HFF-Myc (cell line): Measurements from ENCODE around the gene PPARG.
"Not testable (repeated sequence)": the region's sequence is repeated elsewhere in the genome, so short reads cannot be mapped to it uniquely, and the experiment has no call there.

Source experiments
- DNase-seq: peaks from one replicate; pipeline ENCODE4 v3.0.0-alpha.2; 2011; ENCODE audit warnings: low read depth; ENCODE audit errors: extremely low read depth
- H3K4me3 ChIP-seq: replicated peaks from 2 replicates; pipeline ENCODE4 v1.5.1; 2011; ENCODE audit warnings: low read depth, mild to moderate bottlenecking, control low read depth, low read length
- TF ChIP-seq, protein P1 (sequence below): IDR thresholded peaks from 2 replicates; pipeline ENCODE4 v1.5.1; 2012; ENCODE audit warnings: mild to moderate bottlenecking, low read depth, low read length, control low read depth; ENCODE audit errors: missing control alignments

Gene PPARG

DNA sequence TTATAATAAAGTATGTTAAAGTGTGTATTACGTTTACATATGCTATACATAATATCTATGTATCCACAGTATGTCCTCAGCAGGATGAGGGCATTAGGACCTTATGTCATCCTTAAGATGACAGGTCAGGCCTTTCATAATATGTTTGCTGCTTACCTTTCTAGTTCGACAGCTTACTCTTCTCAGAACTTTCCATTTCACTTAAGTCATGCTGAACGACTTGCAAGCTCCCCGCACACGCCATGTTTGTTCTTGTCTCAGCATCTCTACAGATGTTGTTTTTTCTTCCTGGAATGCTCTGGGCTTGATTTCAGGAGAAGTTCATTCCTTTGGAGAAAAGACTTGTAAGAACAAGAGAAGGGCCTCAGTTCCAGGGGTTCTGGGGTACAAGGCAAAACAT, 36.0 kb upstream of the PPARG start:
- DNase-seq = no peak
- TF ChIP-seq, protein P1, sequence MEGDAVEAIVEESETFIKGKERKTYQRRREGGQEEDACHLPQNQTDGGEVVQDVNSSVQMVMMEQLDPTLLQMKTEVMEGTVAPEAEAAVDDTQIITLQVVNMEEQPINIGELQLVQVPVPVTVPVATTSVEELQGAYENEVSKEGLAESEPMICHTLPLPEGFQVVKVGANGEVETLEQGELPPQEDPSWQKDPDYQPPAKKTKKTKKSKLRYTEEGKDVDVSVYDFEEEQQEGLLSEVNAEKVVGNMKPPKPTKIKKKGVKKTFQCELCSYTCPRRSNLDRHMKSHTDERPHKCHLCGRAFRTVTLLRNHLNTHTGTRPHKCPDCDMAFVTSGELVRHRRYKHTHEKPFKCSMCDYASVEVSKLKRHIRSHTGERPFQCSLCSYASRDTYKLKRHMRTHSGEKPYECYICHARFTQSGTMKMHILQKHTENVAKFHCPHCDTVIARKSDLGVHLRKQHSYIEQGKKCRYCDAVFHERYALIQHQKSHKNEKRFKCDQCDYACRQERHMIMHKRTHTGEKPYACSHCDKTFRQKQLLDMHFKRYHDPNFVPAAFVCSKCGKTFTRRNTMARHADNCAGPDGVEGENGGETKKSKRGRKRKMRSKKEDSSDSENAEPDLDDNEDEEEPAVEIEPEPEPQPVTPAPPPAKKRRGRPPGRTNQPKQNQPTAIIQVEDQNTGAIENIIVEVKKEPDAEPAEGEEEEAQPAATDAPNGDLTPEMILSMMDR = no peak
- H3K4me3 ChIP-seq = no peak overlapping the region

DNA sequence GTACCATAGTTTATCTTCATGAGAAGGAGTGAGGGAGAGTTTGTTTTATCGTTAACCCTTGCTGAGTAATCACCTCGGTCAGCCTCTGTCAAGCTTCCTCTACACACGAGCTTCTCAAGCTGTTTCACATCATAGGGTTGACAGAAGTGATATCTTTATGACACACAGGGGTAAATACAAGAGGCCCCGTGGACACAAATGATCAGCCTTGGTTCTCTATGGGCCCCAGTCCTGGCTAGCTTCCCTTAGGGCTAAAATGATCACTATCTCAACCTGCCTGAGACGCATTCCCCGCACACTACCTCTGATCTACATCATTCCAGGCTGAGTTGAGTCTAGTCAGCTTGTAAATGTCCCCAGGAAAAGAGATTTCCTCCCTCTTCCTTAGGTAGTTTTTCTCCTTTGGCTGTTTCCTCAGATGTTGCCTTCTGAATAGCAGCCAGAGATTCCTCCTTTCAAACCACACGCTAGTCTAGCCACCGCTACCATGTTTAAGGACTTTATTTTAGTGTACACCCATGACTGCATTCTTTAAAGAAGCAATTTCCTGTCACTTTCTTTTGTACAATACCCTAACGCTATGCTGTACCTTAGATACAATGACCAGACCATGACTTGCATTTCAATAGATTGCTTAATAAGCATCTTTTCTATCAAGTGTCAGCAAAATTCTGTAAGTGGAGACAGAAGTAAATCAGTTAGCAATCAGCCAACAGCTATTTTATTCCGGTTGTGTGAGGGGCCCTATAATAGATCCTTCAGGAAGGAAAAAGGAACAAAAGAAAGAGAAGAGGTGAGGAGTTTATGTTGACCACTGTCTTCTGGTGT, 35.1 kb upstream of the PPARG start:
- TF ChIP-seq, protein P1 = no peak
- H3K4me3 ChIP-seq = no peak overlapping the region
- no peak for DNase-seq

DNA sequence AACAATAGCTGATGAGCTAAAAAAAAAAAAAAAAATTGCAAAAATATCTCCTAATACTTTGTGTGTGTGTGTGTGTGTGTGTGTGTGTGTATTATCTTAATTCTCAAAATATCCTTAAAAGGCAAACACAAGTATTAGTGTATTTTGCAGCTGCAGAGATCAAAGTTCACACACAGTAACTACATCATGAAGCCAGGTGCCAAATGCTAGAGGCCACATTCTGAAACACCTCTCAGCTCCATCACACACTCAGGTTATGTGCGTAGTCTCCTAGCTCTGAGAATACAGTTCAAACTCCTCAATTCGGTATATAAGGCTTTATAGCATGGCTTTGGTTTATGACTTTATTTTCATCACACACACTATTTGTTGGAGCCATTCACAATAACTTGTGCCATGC, 33.5 kb upstream of the PPARG start:
- TF ChIP-seq, protein P1 = no peak
- H3K4me3 ChIP-seq = no peak overlapping the region
- DNase-seq = no peak

DNA sequence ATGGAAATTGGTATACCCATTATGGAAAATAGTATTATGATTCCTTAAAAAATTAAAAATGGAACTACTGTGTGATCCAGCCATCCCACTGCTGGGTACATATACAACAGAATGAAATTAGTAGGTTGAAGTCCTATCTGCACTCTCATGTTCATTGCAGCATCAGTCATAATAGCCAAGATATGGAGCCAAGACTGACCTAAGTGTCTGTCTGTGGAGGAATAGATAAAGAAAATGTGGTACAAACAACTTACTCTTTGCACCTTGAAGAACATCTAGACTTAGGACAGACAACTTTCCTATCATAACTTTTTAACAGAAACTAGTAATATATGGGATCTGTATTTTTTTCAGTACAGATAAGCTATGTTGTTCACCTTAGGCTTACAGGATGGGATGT, 30.0 kb upstream of the PPARG start:
- DNase-seq = no peak
- TF ChIP-seq, protein P1 = no peak
- no peak overlapping the region for H3K4me3 ChIP-seq

DNA sequence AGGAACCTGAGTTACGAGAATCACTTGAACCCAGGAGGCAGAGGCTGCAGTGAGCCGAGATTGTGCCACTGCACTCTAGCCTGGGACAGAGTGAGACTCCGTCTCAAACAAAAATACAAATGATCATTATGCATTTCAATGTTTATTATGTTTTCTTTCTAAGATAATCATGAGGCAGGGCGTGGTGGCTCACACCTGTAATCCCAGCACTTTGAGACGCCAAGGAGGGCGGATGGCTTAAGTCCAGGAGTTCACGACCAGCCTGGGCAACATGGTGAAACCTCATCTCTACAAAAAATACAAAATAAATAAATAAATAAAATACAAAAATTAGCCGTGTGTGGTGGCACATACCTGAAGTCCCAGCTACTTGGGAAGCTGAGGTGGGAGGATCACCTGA, 26.7 kb upstream of the PPARG start:
- DNase-seq, H3K4me3 ChIP-seq: not testable (repeated sequence)

DNA sequence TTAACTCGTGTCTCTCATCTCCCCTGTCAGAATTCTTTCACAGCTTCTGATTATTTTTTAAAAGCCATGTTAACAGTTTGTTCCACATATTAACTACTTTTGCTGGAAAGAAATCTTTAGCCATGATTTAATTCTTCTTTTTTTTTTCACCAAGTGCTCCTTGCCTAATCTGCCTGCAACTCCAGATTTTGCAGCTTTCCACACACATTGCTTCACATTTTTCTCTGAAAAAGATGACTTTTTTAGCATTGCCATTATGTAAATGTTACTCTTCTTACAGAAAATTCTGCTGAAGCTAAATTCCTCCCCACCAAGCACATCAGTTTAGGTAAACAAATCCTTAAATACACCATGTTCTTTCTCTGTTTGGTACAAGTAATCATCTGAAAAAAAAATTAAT, 23.4 kb upstream of the PPARG start:
- TF ChIP-seq, protein P1 = no peak
- no peak for DNase-seq

DNA sequence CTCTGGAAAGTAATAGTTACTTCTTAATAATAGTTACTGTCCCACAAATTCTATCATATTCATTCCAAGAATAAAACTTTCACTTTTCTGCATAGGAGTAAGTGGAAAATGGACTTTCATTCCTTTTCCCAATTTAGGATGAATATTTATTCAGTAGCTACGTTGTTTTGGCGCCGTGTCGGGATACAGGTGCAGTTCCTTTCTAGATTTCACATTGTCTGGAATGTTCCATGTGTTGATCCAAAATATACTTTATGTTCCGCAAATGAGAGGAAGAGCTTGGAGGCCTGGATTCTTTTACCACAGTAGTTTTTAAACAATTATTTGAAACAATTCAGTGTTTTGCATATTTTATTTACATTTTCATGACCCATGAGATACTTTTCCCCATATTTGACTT, 22.8 kb upstream of the PPARG start:
- no peak overlapping the region for H3K4me3 ChIP-seq
- TF ChIP-seq, protein P1 = no peak
- DNase-seq = no peak

More for the DNA sequence above, 23.4 kb upstream of the PPARG start:
- H3K4me3 ChIP-seq = no peak overlapping the region
